ENCODE measurements around the gene F10.
"Not testable (repeated sequence)": the region's sequence is repeated elsewhere in the genome, so short reads cannot be mapped to it uniquely, and the experiment has no call there.

F10 gene

GRCh38 chr13:113122550-113123225 is at the start of gene F10:
Gene F10 (plus strand): TSS chr13:113122799. CDS start chr13:113122856, 57 bp downstream.
- no peak for DNase-seq (ENCODE audit: low spot score)

DNA sequence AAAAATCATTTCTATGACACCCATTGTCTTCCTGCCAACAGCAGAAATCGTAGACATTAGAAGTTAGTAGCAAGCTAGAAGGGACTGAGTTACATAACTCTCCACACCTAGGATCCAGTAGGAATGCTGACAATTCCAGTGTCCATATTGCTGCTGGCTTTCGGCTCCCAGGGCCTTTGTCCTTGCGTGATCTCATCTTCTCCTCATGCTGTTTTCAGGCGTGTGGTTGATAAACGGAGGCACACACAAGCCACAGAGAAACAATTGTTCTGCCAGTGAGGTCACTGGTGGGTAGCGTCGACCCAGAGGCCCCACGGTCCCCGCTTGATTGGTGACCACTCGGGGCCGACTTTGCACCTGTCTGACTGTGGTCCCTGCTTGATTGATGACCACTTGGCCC is 48.7 kb upstream of the F10 start:
- no peak for DNase-seq (ENCODE audit: low spot score)

DNA sequence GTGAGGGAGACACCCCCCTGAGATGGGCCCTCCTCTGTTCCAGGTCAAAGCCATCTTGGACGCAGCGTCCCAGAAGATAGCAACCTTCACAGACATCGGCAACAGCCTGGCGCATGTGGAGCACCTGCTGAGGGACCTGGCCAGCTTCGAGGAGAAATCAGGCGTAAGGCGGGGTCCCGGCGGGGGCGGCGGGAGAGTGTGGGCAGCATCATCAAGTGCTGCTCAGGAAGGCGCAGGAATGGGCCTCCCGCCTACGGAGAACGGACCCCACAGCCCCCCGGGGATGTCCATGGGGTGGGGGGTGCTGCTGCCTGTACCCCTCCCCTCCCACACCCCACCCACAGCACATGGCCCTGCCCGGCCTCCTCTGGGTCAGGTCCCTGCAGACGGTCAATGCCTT is 48.2 kb upstream of the F10 start:
- DNase-seq (ENCODE audit: low spot score), result no peak

DNA sequence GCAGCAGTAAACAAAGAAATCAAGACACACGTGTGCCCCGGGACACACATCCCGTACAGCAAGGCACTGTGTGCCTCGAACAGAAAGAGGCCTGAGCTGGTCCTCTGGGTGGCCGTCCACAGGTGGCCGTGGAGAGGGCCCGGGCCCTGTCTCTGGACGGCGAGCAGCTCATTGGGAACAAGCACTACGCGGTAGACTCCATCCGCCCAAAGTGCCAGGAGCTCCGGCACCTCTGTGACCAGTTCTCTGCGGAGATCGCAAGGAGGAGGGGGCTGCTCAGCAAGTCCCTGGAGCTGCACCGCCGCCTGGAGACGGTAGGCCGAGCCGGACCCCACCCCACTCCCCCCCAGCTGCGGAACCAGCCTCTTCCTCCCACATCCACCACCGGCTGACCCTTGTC is 47.7 kb upstream of the F10 start:
- no peak for DNase-seq (ENCODE audit: low spot score)

- DNase-seq (ENCODE audit: low spot score), result no peak
These were observed 46.9 kb upstream of the F10 start for GRCh38 chr13:113075711-113076110.

GRCh38 chr13:113076681-113077401 is 45.8 kb upstream of the F10 start:
- DNase-seq (ENCODE audit: low spot score), result no peak

- DNase-seq (ENCODE audit: low spot score), result no peak
These were observed 45.0 kb upstream of the F10 start for GRCh38 chr13:113077566-113077952.

GRCh38 chr13:113077953-113078901 is 44.4 kb upstream of the F10 start:
- DNase-seq (ENCODE audit: low spot score), result no peak

DNA sequence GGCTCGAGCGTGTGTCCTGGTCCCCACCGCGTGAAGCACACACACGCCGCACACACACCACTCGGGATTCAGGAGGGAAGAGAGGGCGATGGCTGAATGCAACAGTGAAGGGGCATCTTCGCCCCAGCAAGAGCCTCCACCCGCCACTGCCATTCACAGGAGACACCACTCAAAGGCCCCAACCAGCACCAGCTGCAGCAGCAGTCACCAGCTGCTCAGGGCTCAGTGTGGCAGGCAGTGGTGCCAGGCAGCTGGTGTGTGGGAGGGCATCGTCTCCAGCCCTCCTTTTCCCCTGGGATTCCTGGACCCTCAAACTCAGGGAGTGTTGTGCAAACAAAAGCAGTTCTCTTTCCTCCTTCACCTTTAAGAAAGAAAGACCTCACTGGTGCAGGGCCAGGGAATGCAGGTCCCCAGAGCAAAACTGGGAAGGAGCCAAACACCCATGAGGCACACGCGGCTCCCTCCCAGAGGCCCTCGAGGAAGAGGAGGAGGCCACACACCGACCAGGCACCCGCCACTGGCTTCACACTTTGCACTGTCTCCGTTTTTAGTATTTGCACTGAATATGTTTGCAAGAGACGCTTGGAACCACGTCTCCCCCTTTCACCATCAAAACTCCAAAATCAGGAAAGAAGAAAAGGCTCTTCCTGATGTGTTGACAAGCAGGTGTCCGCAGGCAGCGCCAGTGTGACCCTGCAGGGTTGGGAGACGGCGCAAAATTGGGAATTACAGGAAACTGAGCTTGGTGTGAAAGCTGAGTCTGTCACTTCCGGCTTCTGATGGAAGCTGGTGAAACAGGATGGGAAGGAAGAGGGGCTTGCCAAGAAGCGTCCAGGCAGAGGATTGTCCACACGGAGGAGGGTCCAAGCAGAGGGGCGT is 43.5 kb upstream of the F10 start:
- no peak for DNase-seq (ENCODE audit: low spot score)

DNA sequence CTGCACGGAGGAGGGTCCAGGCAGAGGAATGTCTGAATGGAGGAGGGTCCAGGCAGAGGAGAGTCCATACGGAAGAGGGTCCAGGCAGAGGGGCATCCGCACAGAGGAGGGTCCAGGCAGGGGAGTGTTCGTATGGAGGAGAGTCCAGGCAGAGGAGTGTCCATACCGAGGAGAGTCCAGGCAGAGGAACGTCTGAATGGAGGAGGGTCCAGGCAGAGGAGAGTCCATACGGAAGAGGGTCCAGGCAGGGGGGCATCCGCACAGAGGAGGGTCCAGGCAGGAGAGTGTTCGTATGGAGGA is 42.9 kb upstream of the F10 start:
- DNase-seq (ENCODE audit: low spot score), result not testable (repeated sequence)

DNA sequence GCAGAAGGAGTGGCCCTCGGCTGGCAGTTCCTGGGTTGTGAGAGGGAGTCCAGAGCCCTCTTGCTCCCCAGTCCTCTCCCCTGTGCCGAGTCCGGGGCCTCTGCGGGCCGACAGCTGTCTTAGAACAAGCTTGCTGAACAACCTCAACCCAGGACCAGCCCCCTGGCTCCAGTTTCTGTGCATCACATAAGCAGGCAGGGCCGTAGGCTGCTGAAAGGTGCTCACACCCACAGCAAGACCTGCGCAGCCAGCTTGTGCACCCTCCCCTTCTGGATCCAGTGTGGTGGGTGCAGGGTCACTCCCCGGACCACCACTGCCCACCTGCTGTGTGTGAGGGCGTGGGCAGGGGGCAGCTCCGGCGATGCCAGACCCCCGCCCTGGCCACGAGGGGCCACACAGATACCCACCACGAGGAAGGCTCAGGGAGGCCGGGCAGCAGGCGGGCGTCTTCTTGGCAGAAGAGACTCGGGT is 42.2 kb upstream of the F10 start:
- peak; percentile 29 for DNase-seq (ENCODE audit: low spot score)

DNA sequence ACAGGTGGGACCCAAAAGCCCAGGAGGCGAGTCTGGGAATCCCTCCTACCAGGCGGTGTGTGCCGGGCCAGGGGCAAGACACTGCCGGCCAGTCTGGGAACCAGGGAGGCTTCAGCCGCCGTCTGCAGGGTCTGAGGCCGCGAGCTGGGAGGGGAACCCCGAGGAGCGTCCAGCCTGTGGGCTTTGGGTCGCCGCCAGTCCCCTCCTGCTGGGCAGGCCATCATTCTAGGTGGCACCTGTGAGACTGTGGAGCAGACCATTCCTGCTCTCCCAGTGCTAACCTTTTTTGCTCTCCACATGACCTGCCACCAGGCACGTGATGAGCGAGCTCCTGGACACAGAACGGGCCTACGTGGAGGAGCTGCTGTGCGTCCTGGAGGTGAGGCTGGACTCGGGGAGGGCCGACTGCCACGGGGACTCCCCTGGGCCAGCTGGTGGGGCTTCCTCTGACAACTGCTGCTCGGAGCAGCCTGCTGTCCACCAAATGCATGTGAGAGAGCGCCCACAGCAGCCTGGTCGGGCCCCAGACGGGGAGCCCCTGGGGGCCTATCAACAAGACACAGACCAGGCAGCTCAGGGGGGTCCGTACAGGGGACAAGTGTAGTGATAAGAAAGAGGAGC is 41.6 kb upstream of the F10 start:
- no peak for DNase-seq (ENCODE audit: low spot score)

DNA sequence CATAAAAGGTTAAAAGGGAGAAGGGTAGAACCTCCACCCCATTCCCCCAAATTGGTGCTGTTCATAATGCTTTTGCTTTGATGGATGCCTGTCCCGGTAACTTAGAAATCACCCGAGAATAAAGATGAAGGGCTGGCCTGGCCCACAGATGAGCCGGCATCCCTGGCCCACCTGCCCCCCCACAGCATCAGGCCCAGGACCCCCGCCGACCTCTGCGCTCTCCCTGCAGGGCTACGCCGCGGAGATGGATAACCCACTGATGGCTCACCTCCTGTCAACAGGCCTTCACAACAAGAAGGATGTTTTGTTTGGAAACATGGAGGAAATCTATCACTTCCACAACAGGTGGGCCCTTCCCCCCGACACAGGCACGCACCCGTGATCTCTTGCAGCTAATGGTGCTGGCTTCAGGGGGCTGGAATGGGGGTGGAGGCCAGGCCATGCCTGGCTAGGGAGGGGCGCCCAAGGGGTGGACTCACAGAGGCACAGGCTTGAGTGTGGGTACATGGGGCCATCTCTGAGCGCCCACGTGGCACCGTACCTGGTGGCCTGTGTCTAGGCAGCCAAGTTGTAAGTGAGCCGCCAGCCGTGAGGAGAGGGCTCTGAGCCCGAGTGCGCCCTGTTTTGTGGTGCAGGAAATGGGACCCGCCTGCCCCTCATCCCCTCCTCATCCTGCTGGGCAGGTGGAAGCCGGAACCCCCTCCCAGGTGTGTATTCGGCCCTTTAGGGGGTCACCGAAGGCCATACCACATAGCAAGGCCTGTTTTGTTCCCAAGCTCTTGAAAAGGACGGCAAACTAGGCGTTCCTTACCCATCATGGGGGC is 40.2 kb upstream of the F10 start:
- DNase-seq (ENCODE audit: low spot score), result no peak

DNA sequence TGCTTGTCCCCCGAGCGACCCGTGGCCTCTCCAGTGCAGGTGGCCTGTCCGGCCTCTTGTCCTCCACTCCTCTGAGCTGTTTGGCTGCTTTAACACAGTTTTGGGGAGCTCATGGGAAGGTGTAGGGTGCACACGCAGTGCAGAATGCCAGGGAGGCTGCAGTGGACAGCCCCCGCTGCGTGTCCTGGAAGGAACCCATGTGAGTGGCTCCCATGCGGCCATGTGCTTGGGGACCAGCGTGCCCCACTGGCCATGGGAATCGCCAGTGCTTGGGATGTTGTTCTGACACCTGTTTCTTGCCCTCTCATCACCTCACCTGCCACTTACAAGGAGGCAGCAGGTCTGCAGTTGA is 39.6 kb upstream of the F10 start:
- DNase-seq (ENCODE audit: low spot score), result no peak

DNA sequence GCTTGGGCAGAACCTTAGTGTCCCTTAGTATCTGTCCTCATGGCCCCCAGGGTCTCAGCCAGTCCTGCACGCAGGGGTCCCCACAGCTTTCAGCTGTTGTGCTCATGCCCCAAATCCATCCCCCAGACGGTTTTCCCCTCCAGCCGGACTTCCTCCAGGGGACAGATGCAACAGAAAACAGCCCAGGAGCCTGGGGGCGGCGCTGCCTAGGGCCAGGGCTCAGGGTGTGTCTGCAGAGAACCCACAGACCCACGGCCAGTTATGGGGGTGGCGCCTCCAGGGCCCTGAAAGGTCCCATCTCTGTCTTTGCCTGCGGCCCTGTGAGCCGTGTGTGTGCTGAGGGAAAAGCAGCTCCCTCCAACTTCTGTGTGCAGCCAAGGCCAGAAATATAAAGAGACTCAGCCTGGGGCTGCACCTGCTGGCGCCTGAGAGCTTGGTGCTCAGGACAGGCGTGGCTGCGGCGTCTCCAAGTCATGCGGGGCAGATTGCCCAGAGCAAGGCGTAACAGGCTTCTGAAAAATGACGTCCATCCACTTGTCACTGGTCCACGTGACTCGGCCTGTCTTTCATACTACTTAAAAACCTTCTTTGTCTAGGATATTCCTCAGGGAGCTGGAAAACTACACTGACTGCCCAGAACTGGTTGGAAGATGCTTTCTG is 39.1 kb upstream of the F10 start:
- DNase-seq (ENCODE audit: low spot score), result no peak

- no peak for DNase-seq (ENCODE audit: low spot score)
These were observed 38.3 kb upstream of the F10 start for GRCh38 chr13:113084094-113084942.

GRCh38 chr13:113084943-113085540 is 37.6 kb upstream of the F10 start:
- no peak for DNase-seq (ENCODE audit: low spot score)

- DNase-seq (ENCODE audit: low spot score), result no peak
These were observed 36.4 kb upstream of the F10 start for GRCh38 chr13:113086031-113086750.
